OCI-M1 (cell line): Measurements from ENCODE around the gene CDH20.
A peak's percentile ranks its signal among the peaks of the same experiment; 100 is the strongest.

Experiments
- DNase-seq: peaks from one replicate; lab custom pipeline; 2025; lab: John Stamatoyannopoulos, UW

Gene CDH20

GRCh38 chr18:61426492-61427053, 93.3 kb downstream of the CDH20 start:
- DNase-seq: no peak

- no peak for DNase-seq
These were observed 95.0 kb downstream of the CDH20 start for GRCh38 chr18:61428266-61428665.

GRCh38 chr18:61432590-61432989, 99.4 kb downstream of the CDH20 start:
- DNase-seq: no peak

GRCh38 chr18:61435064-61435652, 101.9 kb downstream of the CDH20 start:
- DNase-seq: peak; percentile 58

GRCh38 chr18:61443081-61443725, 110.0 kb downstream of the CDH20 start:
- DNase-seq: no peak

GRCh38 chr18:61448316-61448715, 115.1 kb downstream of the CDH20 start:
- no peak for DNase-seq

GRCh38 chr18:61459896-61460648, 126.8 kb downstream of the CDH20 start:
- no peak for DNase-seq

- DNase-seq: no peak
These were observed 131.4 kb downstream of the CDH20 start for GRCh38 chr18:61464551-61465142.

- DNase-seq: no peak
These were observed 133.5 kb downstream of the CDH20 start for GRCh38 chr18:61466736-61467135.

GRCh38 chr18:61470031-61470674, 136.9 kb downstream of the CDH20 start:
- DNase-seq: no peak

GRCh38 chr18:61471541-61471940, 138.3 kb downstream of the CDH20 start:
- no peak for DNase-seq

- DNase-seq: no peak
These were observed 138.7 kb downstream of the CDH20 start for GRCh38 chr18:61471942-61472341.

GRCh38 chr18:61474341-61474740, 141.1 kb downstream of the CDH20 start:
- no peak for DNase-seq

- DNase-seq: no peak
These were observed 141.7 kb downstream of the CDH20 start for GRCh38 chr18:61474918-61475317.

- DNase-seq: no peak
These were observed 142.7 kb downstream of the CDH20 start for GRCh38 chr18:61475931-61476330.

- no peak for DNase-seq
These were observed 156.1 kb downstream of the CDH20 start for GRCh38 chr18:61489334-61489733.

GRCh38 chr18:61496374-61496773, 163.1 kb downstream of the CDH20 start:
- no peak for DNase-seq

- DNase-seq: no peak
These were observed 164.2 kb downstream of the CDH20 start for GRCh38 chr18:61497422-61497821.

GRCh38 chr18:61502472-61502871, 169.2 kb downstream of the CDH20 start:
- DNase-seq: peak; percentile 70

GRCh38 chr18:61503688-61504087, 170.5 kb downstream of the CDH20 start:
- DNase-seq: no peak

GRCh38 chr18:61528961-61529360, 195.7 kb downstream of the CDH20 start:
- DNase-seq: no peak

GRCh38 chr18:61530681-61531080, 197.5 kb downstream of the CDH20 start:
- no peak for DNase-seq
